ENCODE results near the gene CRYGD. TPM values are rescaled to one million over a fixed set of nuclear protein-coding genes. Genes with fewer than 3 reads are reported as not detected.
A peak's percentile ranks its signal among the peaks of the same experiment; 100 is the strongest.

Gene CRYGD
- polyA plus RNA-seq, 1 experiment: not detected

DNA sequence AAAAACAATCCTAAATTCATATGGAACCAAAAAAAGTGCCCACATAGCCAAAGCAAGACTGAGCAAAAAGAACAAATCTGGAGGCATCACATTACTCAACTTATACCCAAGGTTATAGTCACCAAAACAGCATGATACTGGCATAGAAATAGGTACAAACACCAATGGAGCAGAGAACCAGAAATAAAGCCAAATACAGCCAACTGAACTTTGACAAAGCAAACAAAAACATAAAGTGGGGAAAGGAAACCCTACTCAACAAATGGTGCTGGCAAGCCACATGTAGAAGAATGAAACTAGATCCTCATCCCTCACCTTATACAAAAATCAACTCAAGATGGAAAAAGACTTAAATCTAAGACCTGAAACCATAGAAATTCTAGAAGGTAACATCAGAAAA, 40.5 kb downstream of the CRYGD start:
- DNase-seq (ENCODE audit: low read depth, low spot score): no peak
- Histone ChIP-seq H3K9me3 (ENCODE audit: control insufficient read depth, insufficient read depth, low read length) (no peaks in the 10 kb centered on the region), H3K27ac (ENCODE audit: low read depth, low read length) (no peak overlapping the region), H3K27me3 (ENCODE audit: control insufficient read depth, insufficient read depth, low read length) (peaks cover 4% of the 10 kb centered on the region), H3K4me3 (ENCODE audit: low read depth, low read length) (no peak overlapping the region)
- TF ChIP-seq, protein P1, sequence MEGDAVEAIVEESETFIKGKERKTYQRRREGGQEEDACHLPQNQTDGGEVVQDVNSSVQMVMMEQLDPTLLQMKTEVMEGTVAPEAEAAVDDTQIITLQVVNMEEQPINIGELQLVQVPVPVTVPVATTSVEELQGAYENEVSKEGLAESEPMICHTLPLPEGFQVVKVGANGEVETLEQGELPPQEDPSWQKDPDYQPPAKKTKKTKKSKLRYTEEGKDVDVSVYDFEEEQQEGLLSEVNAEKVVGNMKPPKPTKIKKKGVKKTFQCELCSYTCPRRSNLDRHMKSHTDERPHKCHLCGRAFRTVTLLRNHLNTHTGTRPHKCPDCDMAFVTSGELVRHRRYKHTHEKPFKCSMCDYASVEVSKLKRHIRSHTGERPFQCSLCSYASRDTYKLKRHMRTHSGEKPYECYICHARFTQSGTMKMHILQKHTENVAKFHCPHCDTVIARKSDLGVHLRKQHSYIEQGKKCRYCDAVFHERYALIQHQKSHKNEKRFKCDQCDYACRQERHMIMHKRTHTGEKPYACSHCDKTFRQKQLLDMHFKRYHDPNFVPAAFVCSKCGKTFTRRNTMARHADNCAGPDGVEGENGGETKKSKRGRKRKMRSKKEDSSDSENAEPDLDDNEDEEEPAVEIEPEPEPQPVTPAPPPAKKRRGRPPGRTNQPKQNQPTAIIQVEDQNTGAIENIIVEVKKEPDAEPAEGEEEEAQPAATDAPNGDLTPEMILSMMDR (IDR thresholded peaks at IDR 0.05; ENCODE audit: low read depth, low read length): no peak
- ChIA-PET POLR2A (no interaction called here), CTCF (no interaction called here)

DNA sequence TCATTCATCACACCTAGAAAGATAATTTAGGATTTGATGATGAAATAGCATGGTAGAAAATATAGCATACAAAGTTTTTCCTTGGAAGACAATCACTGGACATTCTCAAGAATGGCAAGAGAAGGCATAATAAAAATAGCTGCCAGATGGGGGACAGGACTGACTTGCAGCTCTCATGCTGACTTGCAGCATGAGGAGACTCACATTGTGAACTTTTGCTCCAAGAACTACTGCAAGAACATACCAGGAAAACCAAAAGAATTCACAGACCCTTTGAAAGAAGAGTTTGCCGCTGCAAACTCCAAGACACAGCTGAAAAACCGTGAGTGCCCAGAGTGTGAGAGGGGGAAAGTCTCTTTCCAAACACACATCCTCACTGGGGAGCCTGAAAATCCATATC, 47.0 kb downstream of the CRYGD start:
- TF ChIP-seq, protein P1 (IDR thresholded peaks at IDR 0.05; ENCODE audit: low read depth, low read length): no peak
- Histone ChIP-seq H3K27me3 (ENCODE audit: control insufficient read depth, insufficient read depth, low read length) (peaks cover 13% of the 10 kb centered on the region), H3K9me3 (ENCODE audit: control insufficient read depth, insufficient read depth, low read length) (no peaks in the 10 kb centered on the region), H3K27ac (ENCODE audit: low read depth, low read length) (no peak overlapping the region), H3K4me3 (ENCODE audit: low read depth, low read length) (no peak overlapping the region)
- ChIA-PET CTCF (interaction anchor here (1.3 to 15.9 kb wide), 2 partner anchors 37 to 331 kb away, joined by 5 to 332 read pairs; no protein-coding TSS in a partner anchor), POLR2A (no interaction called here)
- DNase-seq (ENCODE audit: low read depth, low spot score): no peak

DNA sequence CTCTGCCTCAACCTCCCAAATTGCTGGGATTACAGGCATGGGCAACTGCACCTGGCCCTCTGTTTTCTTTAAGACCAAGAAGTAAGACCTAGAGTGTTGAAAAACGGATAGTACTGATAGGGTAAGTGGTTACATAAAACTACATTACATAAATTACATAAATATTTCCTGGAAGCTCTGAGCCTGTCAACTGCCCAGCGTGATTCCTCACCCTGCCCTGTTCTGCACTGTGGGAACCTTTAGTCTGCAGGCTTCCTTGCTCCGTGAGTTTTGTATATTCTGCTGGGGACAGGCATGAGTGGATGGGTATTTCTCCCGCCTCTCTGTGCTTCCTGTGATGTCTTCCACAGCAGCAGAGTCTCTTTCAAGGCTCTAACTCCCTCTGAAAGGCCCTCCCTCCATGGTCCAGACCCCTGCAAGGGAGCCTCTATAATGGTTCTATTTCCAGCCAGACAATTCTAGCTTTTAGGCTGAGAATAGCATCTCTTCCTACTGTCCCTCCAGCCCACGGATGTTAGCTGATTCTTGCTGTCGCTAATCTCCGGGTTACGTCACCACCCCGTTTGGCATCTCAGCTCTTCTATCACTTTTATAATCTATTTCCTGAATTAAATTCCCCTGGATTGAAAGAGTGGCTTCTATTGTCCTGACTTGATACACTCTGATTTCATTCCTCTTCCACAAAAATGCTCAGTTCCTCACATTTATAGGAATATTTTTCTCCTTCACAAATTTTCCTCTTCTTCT, 49.5 kb downstream of the CRYGD start:
- TF ChIP-seq, protein P1 (IDR thresholded peaks at IDR 0.05; ENCODE audit: low read depth, low read length): no peak
- no peak overlapping the region for H3K4me3 ChIP-seq (ENCODE audit: low read depth, low read length)
- POLR2A ChIA-PET: no interaction called here
- H3K9me3 ChIP-seq (ENCODE audit: control insufficient read depth, insufficient read depth, low read length): no peaks in the 10 kb centered on the region
- no peak for DNase-seq (ENCODE audit: low read depth, low spot score)
- H3K27ac ChIP-seq (ENCODE audit: low read depth, low read length): no peak overlapping the region
- peaks cover 13% of the 10 kb centered on the region for H3K27me3 ChIP-seq (ENCODE audit: control insufficient read depth, insufficient read depth, low read length)
- CTCF ChIA-PET: interaction anchor here (0.5 to 15.9 kb wide), 4 partner anchors 10 to 328 kb away, joined by 3 to 332 read pairs (median 33); no protein-coding TSS in a partner anchor

DNA sequence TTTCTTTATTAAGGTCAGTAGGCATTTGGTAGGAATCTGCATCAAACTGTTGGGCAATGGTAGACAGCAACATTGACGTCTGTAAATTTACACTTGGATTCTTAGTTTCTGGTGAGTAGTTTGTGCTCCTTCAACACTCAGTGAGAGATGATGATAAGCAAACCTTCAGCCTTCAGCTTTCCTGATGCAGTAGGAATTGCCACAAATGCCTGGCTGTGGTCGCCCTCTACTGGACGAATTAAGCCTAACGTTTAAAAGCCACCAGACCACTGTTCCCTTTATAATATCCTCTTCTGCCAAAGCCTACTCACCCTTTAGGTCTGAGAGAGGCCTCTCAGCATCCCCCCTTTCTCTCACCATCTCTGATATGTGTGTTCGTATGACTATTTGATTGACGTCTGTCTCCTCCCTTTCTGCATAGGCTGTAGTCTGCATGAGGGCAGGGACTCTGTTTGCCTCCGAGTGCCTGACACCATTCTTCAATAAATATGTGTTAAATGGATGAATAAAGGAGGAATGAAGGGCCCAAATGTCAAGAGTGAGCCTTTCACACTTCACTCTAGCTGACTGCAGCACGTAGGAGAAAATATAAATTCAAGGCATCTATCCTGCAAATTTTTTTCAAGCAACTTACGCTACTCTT, 52.0 kb downstream of the CRYGD start:
- TF ChIP-seq, protein P1 (IDR thresholded peaks at IDR 0.05; ENCODE audit: low read depth, low read length): peak; percentile 75
- no peak overlapping the region for H3K27ac ChIP-seq (ENCODE audit: low read depth, low read length)
- no peak overlapping the region for H3K4me3 ChIP-seq (ENCODE audit: low read depth, low read length)
- CTCF ChIA-PET: interaction anchor here (0.6 to 15.9 kb wide), 29 partner anchors 8 to 1908 kb away, joined by 3 to 332 read pairs (median 4); partner anchors contain the start of gene IDH1
- H3K27me3 ChIP-seq (ENCODE audit: control insufficient read depth, insufficient read depth, low read length): no peaks in the 10 kb centered on the region
- DNase-seq (ENCODE audit: low read depth, low spot score): peak; percentile 50
- POLR2A ChIA-PET: no interaction called here
- H3K9me3 ChIP-seq (ENCODE audit: control insufficient read depth, insufficient read depth, low read length): no peaks in the 10 kb centered on the region

Other genes starting within 250 kb of the CRYGD start
- 5.3 and 7.0 TPM in 2 replicates for gene PLEKHM3, start 99.0 kb downstream of the CRYGD start, polyA plus RNA-seq (2011; rRNA removed)
- gene CRYGC, start 5.3 kb upstream of the CRYGD start, polyA plus RNA-seq (2011; rRNA removed): not detected in 2 replicates
- not detected in 2 replicates for gene CRYGB, start 21.6 kb upstream of the CRYGD start, polyA plus RNA-seq (2011; rRNA removed)
- gene CRYGA, start 39.1 kb upstream of the CRYGD start, polyA plus RNA-seq (2011; rRNA removed): not detected in 2 replicates
- gene C2orf80, start 65.5 kb upstream of the CRYGD start, polyA plus RNA-seq (2011; rRNA removed): not detected in 2 replicates
- gene IDH1, start 130.5 kb upstream of the CRYGD start, polyA plus RNA-seq (2011; rRNA removed): 111 and 148 TPM in 2 replicates
- gene PIKFYVE, start 141.7 kb upstream of the CRYGD start, polyA plus RNA-seq (2011; rRNA removed): 19.6 and 23.8 TPM in 2 replicates

Measured in AG04450 (cell line).